Fibroblast of the conjunctiva (primary cell): Measurements from ENCODE around the gene ZACN.

Experiments used
- DNase-seq: peaks from one replicate; pipeline ENCODE4 v3.0.0-alpha.2; 2010; ENCODE audit warnings: low read depth

The ZACN gene

GRCh38 chr17:76131692-76132573 is 53.0 kb downstream of the ZACN start:
- no peak for DNase-seq
